ENCODE measurements around the gene TMEM88. TPM values are rescaled to one million over a fixed set of nuclear protein-coding genes. Genes with fewer than 3 reads are reported as not detected.

The TMEM88 gene
- total and polyA plus RNA-seq, 2 of the 13 experiments (the other 11 are each of a cell fraction or from before 2014, with no cell fraction given), result 0.31 to 0.66 TPM

- TF ChIP-seq ZXDC (CRISPR knock-in tag; IDR thresholded peaks at IDR 0.05) (peak; percentile 87; the same call in 1 of the 2 replicates), ZNF564 (CRISPR knock-in tag; IDR thresholded peaks at IDR 0.05) (peak; percentile 89), ZNF580 (CRISPR knock-in tag; IDR thresholded peaks at IDR 0.05; ENCODE audit: borderline replicate concordance, low read depth) (peak; percentile 94), ONECUT2 (CRISPR knock-in tag; IDR thresholded peaks at IDR 0.05) (no peak), TBP (CRISPR knock-in tag; IDR thresholded peaks at IDR 0.05) (no peak), ZNF24 (IDR thresholded peaks at IDR 0.05) (peak; percentile 69; the same call in 1 of the 2 replicates), NCOA2 (CRISPR knock-in tag; IDR thresholded peaks at IDR 0.05) (peak; percentile 92), SETDB1 (CRISPR knock-in tag; IDR thresholded peaks at IDR 0.05; ENCODE audit: borderline replicate concordance) (no peak), JUN (CRISPR knock-in tag; IDR thresholded peaks at IDR 0.05) (peak; percentile 95), ZNF34 (CRISPR knock-in tag; IDR thresholded peaks at IDR 0.05; ENCODE audit: borderline replicate concordance) (no peak), ZNF451 (CRISPR knock-in tag; IDR thresholded peaks at IDR 0.05) (peak; percentile 34; the same call in 1 of the 2 replicates), STAG1 (CRISPR knock-in tag; IDR thresholded peaks at IDR 0.05) (no peak), ZNF598 (CRISPR knock-in tag; IDR thresholded peaks at IDR 0.05; ENCODE audit: borderline replicate concordance) (no peak), HNRNPL (IDR thresholded peaks at IDR 0.05; ENCODE audit: low read depth, low read length) (peak; percentile 93), SNAPC2 (CRISPR knock-in tag; IDR thresholded peaks at IDR 0.05) (no peak)
- TF ChIP-seq, protein P1, sequence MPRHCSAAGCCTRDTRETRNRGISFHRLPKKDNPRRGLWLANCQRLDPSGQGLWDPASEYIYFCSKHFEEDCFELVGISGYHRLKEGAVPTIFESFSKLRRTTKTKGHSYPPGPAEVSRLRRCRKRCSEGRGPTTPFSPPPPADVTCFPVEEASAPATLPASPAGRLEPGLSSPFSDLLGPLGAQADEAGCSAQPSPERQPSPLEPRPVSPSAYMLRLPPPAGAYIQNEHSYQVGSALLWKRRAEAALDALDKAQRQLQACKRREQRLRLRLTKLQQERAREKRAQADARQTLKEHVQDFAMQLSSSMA (CRISPR knock-in tag; IDR thresholded peaks at IDR 0.05), result no peak
- TF ChIP-seq, protein P2, sequence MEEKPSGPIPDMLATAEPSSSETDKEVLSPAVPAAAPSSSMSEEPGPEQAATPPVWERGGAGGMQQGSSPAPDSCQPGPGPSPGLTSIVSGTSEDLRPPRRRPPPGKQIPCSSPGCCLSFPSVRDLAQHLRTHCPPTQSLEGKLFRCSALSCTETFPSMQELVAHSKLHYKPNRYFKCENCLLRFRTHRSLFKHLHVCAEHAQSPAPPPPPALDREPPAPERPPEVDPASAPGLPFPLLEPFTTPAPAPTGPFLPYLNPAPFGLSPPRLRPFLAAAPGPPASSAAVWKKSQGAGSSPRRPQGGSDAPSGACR (CRISPR knock-in tag; IDR thresholded peaks at IDR 0.05), result peak; percentile 99
- TF ChIP-seq, protein P3, sequence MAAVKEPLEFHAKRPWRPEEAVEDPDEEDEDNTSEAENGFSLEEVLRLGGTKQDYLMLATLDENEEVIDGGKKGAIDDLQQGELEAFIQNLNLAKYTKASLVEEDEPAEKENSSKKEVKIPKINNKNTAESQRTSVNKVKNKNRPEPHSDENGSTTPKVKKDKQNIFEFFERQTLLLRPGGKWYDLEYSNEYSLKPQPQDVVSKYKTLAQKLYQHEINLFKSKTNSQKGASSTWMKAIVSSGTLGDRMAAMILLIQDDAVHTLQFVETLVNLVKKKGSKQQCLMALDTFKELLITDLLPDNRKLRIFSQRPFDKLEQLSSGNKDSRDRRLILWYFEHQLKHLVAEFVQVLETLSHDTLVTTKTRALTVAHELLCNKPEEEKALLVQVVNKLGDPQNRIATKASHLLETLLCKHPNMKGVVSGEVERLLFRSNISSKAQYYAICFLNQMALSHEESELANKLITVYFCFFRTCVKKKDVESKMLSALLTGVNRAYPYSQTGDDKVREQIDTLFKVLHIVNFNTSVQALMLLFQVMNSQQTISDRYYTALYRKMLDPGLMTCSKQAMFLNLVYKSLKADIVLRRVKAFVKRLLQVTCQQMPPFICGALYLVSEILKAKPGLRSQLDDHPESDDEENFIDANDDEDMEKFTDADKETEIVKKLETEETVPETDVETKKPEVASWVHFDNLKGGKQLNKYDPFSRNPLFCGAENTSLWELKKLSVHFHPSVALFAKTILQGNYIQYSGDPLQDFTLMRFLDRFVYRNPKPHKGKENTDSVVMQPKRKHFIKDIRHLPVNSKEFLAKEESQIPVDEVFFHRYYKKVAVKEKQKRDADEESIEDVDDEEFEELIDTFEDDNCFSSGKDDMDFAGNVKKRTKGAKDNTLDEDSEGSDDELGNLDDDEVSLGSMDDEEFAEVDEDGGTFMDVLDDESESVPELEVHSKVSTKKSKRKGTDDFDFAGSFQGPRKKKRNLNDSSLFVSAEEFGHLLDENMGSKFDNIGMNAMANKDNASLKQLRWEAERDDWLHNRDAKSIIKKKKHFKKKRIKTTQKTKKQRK (IDR thresholded peaks at IDR 0.05; ENCODE audit: low read length), result no peak
These were observed 18.1 kb upstream of the TMEM88 start (continued) for GRCh38 chr17:7836596-7837407.

Measured in HepG2 (cell line).